GM12874 (cell line): Measurements from ENCODE around the gene ARHGEF12.

Experiments
- TF ChIP-seq, protein P1 (sequence below): IDR thresholded peaks from 2 replicates; pipeline ENCODE4 v1.5.1; 2011; ENCODE audit warnings: low read depth, mild to moderate bottlenecking, control low read depth, low read length, moderate library complexity; ENCODE audit not compliant: insufficient read depth

ARHGEF12 gene

GRCh38 chr11:120344302-120345004 is 8.2 kb downstream of the ARHGEF12 start:
- TF ChIP-seq, protein P1, sequence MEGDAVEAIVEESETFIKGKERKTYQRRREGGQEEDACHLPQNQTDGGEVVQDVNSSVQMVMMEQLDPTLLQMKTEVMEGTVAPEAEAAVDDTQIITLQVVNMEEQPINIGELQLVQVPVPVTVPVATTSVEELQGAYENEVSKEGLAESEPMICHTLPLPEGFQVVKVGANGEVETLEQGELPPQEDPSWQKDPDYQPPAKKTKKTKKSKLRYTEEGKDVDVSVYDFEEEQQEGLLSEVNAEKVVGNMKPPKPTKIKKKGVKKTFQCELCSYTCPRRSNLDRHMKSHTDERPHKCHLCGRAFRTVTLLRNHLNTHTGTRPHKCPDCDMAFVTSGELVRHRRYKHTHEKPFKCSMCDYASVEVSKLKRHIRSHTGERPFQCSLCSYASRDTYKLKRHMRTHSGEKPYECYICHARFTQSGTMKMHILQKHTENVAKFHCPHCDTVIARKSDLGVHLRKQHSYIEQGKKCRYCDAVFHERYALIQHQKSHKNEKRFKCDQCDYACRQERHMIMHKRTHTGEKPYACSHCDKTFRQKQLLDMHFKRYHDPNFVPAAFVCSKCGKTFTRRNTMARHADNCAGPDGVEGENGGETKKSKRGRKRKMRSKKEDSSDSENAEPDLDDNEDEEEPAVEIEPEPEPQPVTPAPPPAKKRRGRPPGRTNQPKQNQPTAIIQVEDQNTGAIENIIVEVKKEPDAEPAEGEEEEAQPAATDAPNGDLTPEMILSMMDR: no peak

DNA sequence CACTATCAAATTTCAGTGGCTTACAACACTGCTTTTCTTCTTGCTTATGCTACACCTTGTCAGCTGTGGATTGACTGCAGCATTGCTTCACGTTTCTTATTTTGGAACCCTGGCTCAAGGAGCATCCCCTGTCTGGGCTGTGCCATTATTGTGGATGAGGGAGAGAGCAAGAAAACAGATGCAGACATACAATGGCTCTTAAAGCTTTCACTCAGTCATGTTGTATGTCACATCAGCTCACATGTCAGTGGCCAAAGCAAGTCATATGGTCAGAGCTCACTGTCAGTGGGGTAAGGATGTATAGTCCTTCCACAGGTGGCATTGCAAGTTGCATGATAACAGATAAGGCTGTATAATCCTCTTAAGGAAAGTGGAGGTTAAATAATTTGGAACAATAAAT is 10.0 kb downstream of the ARHGEF12 start:
- TF ChIP-seq, protein P1: no peak

GRCh38 chr11:120350637-120351036 is 14.4 kb downstream of the ARHGEF12 start:
- TF ChIP-seq, protein P1: no peak

DNA sequence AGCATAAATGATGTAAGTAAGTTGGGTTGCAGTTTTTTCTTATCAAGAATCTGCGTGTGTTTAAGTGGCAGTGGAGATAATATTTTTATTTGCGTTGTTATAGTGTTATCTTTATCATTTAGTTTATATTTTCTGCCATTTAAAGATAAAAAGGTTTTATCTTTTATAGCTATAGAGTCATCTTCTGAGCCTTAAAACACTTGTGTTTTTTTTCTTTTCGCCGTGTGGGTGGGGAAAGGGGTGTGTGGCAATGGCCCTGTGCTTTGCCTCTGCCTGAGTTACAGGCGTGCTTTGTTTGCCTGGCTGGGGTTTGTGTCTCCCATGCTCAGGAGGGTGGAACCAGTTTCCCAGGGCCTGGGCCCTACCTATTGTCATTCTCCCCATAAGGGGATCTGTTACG is 16.2 kb downstream of the ARHGEF12 start:
- TF ChIP-seq, protein P1: no peak

DNA sequence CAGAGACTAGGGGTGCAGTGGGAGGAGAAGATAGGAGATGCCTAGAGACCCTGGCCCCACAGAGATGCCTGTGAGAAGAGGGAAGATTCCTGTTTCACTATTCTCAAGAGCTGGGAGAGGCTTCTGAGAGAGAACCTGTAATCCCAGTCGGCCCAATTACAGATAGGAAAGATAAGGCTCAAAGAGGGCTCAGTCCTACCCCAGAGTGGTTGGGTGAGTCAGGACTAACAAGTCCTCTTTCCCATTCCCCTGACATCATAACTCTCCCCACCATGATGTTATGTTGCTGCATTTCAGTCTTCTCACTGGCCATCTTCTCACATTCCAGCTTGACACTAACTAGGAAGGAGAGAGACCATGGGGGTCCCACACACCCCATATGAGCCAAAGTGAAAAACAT is 17.9 kb downstream of the ARHGEF12 start:
- TF ChIP-seq, protein P1: no peak

- TF ChIP-seq, protein P1: no peak
These were observed 18.6 kb downstream of the ARHGEF12 start for GRCh38 chr11:120354779-120355178.

DNA sequence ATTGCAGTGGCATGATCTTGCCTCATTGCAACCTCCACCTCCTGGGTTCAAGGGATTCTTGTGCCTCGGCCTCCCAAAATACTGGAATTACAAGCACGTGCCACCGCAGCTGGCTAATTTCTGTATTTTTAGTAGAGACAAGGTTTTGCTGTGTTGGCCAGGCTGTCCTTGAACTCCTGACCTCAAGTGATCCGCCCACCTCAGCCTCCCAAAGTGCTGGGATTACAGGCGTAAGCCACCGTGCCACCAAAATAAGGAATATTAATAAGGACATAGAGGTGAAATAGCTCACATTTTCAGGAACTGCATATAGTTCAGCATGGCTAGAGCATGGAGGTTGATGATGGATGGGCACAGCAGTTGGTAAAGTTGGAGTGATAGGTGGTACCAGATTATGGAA is 21.4 kb downstream of the ARHGEF12 start:
- TF ChIP-seq, protein P1: no peak

- TF ChIP-seq, protein P1: no peak
These were observed 22.5 kb downstream of the ARHGEF12 start for GRCh38 chr11:120358729-120359128.
